Measurements from ENCODE around the gene USF1. TPM values are rescaled to one million over a fixed set of nuclear protein-coding genes. Genes with fewer than 3 reads are reported as not detected.

Gene USF1
- total and polyA plus RNA-seq, 9 of the 15 experiments (the other 6 are each of a cell fraction or from before 2014, with no cell fraction given), result 7.4 to 60.2 (median 54.2) TPM

- H3K79me2 ChIP-seq (ENCODE audit: control insufficient read depth, insufficient read depth, low read length), result peaks cover 46% of the 10 kb centered on the region
- H2AFZ ChIP-seq (ENCODE audit: low read depth, low read length), result peak overlapping the region; percentile 99
- 0 out of 3 replicates have a peak, but pooled peaks cover 2% of the 10 kb centered on the region for H3K36me3 ChIP-seq (ENCODE audit: control insufficient read depth, insufficient read depth, low read length)
- peak overlapping the region; percentile 97 for H3K4me2 ChIP-seq (ENCODE audit: insufficient read depth, low read length)
- H3K4me3 ChIP-seq, result peak overlapping the region; percentile 87
- H3K4me1 ChIP-seq (replicated peaks in 1 of 2; ENCODE audit: control insufficient read depth in 2 of 2, insufficient read depth in 2 of 2, low read length in 2 of 2), result peaks cover 26 to 30% of the 10 kb centered on the region in 2 experiments
- peak overlapping the region; percentile 88 to 90 for H3K9ac ChIP-seq (ENCODE audit: insufficient read depth in 1 of 2, low read depth in 2 of 2, low read length in 2 of 2)
- ATAC-seq (peak; percentile 89), DNase-seq (ENCODE audit: extremely low read depth in 1 of 4, low spot score in 3 of 4) (peak; percentile 96 to 98 (median 98)), FAIRE-seq (peak; percentile 91)
- CTCF ChIA-PET (ENCODE audit: low intra/inter-chr PET ratio), result no interaction called here
- no peaks in the 10 kb centered on the region for H3K9me3 ChIP-seq (replicated peaks; ENCODE audit: control insufficient read depth, insufficient read depth, low read depth, low read length)
- H3K27ac ChIP-seq (ENCODE audit: extremely low read depth, low read depth, low read length), result peak overlapping the region; percentile 96
- no peaks in the 10 kb centered on the region for H3K27me3 ChIP-seq (ENCODE audit: control insufficient read depth in 2 of 2, insufficient read depth in 2 of 2, low read length in 2 of 2)
- no peaks in the 10 kb centered on the region for H4K20me1 ChIP-seq (replicated peaks; ENCODE audit: control insufficient read depth, insufficient read depth, low read length)
- intact Hi-C loops (cut with micrococcal nuclease) (no loop called here), in situ Hi-C loops (cut with MboI) (no loop called here)
- 5% methylated on average over 33 of the region's 34 CpGs for WGBS (ENCODE audit: insufficient coverage, low coverage, missing lambda C conversion rate)
- peaks cover 3% of the 10 kb centered on the region for H3K9me1 ChIP-seq (ENCODE audit: control insufficient read depth, insufficient read depth, low read length)
- POLR2A ChIA-PET, result interaction anchor here (0.6 to 3.9 kb wide), 18 partner anchors 8 to 174 kb away, joined by 3 to 19 read pairs (median 4); partner anchors contain the start of genes PPOX, TSTD1 and USF1
- TSS peak; percentile 87 for BruUV-seq (replicated peaks)
- TF ChIP-seq TRIM28 (IDR thresholded peaks at IDR 0.05) (no peak), CBFA2T3 (IDR thresholded peaks at IDR 0.05) (no peak; the same call in 1 of the 2 replicates), ZNF146 (CRISPR knock-in tag; IDR thresholded peaks at IDR 0.05; ENCODE audit: unreplicated experiment) (no peak), ZNF41 (CRISPR knock-in tag; conservative IDR thresholded peaks at IDR 0.05) (no peak), MAFF (IDR thresholded peaks at IDR 0.05; ENCODE audit: low read length) (no peak), NBN (IDR thresholded peaks at IDR 0.05; ENCODE audit: low read depth) (peak; percentile 77; the same call in 1 of the 2 replicates), PHF20 (IDR thresholded peaks at IDR 0.05; ENCODE audit: partially characterized antibody) (peak; percentile 82), TBP (optimal IDR thresholded peaks at IDR 0.05; ENCODE audit: low read depth, low read length) (peak; percentile 64), RFX5 (IDR thresholded peaks at IDR 0.05; ENCODE audit: low read depth, low read length) (peak; percentile 62; the same call in 1 of the 2 replicates), NFIC (IDR thresholded peaks at IDR 0.05) (no peak), NFE2 (IDR thresholded peaks at IDR 0.05; ENCODE audit: low read depth) (no peak), BRD9 (IDR thresholded peaks at IDR 0.05; ENCODE audit: low read depth, partially characterized antibody) (peak; percentile 40), HOXB6 (CRISPR knock-in tag; IDR thresholded peaks at IDR 0.05; ENCODE audit: borderline replicate concordance) (no peak), SP1 (CRISPR knock-in tag; IDR thresholded peaks at IDR 0.05) (no peak; the same call in 1 of the 2 replicates), NELFE (IDR thresholded peaks at IDR 0.05; ENCODE audit: insufficient read depth, insufficient read length) (no peak), HDAC8 (tag; IDR thresholded peaks at IDR 0.05) (no peak)
- TF ChIP-seq, protein P1, sequence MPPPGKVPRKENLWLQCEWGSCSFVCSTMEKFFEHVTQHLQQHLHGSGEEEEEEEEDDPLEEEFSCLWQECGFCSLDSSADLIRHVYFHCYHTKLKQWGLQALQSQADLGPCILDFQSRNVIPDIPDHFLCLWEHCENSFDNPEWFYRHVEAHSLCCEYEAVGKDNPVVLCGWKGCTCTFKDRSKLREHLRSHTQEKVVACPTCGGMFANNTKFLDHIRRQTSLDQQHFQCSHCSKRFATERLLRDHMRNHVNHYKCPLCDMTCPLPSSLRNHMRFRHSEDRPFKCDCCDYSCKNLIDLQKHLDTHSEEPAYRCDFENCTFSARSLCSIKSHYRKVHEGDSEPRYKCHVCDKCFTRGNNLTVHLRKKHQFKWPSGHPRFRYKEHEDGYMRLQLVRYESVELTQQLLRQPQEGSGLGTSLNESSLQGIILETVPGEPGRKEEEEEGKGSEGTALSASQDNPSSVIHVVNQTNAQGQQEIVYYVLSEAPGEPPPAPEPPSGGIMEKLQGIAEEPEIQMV (tag; conservative IDR thresholded peaks at IDR 0.05; ENCODE audit: low read depth), result no peak
- TF ChIP-seq, protein P2, sequence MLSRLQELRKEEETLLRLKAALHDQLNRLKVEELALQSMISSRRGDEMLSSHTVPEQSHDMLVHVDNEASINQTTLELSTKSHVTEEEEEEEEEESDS (CRISPR knock-in tag; IDR thresholded peaks at IDR 0.05), result no peak
- TF ChIP-seq, protein P3, sequence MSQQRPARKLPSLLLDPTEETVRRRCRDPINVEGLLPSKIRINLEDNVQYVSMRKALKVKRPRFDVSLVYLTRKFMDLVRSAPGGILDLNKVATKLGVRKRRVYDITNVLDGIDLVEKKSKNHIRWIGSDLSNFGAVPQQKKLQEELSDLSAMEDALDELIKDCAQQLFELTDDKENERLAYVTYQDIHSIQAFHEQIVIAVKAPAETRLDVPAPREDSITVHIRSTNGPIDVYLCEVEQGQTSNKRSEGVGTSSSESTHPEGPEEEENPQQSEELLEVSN (IDR thresholded peaks at IDR 0.05; ENCODE audit: borderline replicate concordance in 1 of 2, extremely low read depth in 1 of 2, insufficient read depth in 1 of 2, insufficient read length in 1 of 2, low read depth in 1 of 2, low read length in 1 of 2, poor library complexity in 1 of 2, severe bottlenecking in 1 of 2), result peak; percentile 80 to 93
Observed at GRCh38 chr1:161021165-161021969, 24.4 kb downstream of the USF1 start.
